GM10847 (cell line): ENCODE results near the gene ARHGEF6.

ENCODE experiments used
- POLR2A ChIP-seq: IDR thresholded peaks from 2 replicates; pipeline ENCODE4 v1.6.1; 2011; ENCODE audit not compliant: insufficient read length; ENCODE audit errors: extremely low read depth

The ARHGEF6 gene

DNA sequence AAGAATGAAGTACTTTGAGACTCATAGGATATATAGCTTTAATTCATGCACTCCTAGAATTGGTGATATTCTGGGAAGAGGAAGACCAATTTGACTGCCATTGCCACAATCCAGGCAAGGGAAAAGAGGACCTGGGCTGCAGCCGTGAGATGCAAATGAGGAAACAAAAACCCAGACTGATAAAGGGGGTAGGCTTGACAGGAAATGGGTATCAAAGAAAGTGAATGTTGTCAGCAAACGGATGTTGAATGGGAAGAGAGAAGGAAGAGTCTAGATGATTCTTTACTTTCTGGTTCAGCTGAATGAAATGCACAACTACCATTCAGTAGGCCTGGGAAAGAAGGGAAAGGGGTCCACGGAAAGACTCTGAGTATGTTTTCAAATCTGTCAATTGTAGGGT lies 17.1 kb upstream of the ARHGEF6 start:
- no peak for TF ChIP-seq POLR2A

DNA sequence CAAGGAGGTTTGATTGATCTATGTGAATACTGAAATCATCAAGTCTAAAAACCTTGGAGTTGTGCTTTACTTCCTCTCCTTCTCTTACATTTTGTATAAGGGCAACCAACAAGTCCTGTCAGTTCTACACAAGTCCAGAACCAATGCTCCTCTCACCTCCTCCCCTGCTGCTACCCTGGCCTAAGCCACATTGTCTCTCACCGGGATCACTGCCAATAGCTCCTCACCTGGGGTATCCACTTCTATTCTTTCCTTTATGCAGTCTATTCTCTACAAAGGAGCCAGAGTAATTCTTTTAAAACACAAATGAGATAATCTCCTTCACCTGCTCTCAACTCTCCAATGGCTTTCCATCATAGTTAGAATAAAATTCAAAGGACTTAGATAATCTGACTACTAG lies 13.3 kb upstream of the ARHGEF6 start:
- TF ChIP-seq POLR2A: no peak

DNA sequence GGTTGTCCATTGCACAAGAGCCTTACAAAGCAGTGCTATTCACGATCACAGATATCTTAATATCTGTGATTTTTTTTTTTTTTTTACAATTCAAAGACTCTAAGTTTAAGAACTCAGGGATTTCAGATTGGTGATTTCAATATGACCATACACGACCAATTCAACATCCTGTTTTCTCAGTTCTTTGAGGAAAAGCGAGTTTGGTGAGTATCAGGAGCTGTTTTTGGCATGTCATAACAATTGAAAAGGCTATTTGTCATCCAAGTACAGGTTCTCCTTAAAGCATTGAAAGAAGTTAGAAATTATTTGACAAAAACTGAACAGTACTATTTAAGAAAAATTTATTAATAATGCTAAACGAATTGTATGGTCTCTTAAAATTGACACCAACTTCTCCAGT lies 9.1 kb upstream of the ARHGEF6 start:
- no peak for TF ChIP-seq POLR2A

DNA sequence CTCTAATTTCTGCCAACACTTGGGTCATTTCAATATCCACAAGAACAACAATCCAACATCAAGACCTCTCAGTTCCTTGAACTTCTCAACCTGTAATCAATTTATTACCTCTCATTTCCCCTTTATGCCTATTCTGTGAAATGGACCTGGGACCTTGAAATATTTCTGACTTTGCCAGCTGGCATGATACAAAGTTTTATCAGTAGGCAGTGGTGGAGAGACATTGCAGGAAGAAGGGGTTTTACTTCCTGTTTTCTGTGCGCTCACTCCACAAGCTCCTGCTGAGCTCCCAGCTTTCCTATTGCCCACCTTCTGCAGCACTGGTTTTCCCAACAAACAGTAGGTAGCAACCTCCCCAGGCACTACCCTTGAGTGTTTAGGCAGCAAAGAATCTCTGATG lies 3.5 kb upstream of the ARHGEF6 start:
- no peak for TF ChIP-seq POLR2A

DNA sequence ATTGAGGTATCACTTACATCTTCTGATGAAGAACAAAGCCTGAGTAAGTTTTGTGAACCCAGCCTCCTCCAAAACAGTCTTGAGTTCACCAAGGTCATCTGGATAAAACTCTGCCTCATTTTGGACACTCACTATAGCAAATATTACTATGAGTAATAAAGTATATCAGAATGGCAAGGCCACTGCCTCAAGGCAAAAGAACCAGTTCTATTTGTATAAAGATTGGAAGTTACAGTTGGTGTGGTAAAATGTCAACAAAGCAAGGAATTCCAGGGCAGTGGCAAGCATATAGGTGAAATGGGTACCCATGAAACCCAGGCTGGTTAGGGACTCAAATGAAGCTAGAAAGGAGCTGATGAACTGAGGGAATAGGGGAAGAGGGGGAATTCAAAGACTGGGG lies 2.4 kb upstream of the ARHGEF6 start:
- no peak for TF ChIP-seq POLR2A

DNA sequence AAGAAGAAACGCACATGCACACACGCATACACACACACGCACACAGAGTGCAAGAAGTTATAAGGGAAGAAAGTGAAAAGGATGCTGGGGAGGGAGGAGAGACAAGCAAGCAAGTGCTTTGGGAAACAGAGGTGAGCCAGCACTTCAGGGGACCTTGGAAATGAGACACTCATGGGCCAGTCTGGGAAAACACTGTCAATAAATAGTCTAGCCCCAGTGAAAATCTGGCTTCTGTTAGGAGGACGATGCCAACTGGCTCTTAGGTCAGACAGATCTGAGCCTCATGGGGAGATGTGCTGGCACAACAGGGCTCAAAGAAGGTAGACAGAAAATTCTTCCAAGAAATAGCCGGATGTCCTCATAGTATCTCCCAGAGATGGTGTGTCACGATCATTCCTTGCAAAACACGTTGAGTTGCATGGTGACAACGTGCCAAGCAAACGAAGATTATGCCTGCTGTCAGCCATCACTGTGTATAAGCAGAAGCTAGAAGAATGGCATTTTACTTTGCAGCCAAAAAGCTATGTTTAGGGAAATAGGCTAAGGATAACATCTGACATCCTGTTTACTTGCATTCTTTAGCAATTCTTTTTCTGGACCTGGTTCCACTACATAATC lies 557 bp upstream of the ARHGEF6 start:
- TF ChIP-seq POLR2A: no peak

DNA sequence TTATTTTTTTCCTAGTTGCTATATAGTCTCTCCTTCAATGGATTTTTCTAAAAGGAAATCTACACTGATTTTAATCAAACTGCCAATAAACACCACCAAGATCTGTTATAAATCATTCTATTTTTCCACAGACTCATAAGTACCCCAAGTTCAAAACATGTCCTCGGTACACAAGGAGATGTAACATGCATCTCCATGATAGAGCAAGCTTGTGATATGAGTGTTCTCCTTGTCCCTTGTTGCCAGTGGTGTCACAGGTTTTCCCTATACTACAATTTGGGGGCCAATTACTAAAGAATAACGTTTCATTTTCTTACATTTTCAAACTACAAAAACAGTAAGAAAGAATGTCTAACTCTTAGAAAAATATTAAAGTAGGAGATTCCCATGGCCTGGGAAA lies 491 bp downstream of the ARHGEF6 start:
- TF ChIP-seq POLR2A: no peak

DNA sequence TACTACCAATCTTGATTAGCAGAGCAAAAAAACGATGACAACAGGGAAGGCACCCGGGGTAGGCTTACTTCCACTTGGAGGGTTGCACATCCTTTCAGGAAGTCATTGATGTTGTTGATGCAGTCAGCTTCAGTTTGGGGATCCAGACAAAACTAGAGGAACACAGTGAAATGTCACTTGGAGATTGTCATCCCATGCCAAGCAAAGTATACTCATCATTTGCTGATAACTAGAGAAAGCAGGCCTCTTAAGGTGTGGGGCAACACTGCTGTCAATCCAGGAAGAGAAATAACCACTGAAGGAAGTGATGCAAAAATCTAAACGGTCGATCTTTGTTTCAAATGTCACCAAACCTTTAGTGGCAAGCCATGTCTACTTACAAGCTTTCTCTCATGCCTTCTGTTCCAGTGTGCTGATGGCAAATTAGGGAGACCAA lies 1.4 kb downstream of the ARHGEF6 start:
- no peak for TF ChIP-seq POLR2A

DNA sequence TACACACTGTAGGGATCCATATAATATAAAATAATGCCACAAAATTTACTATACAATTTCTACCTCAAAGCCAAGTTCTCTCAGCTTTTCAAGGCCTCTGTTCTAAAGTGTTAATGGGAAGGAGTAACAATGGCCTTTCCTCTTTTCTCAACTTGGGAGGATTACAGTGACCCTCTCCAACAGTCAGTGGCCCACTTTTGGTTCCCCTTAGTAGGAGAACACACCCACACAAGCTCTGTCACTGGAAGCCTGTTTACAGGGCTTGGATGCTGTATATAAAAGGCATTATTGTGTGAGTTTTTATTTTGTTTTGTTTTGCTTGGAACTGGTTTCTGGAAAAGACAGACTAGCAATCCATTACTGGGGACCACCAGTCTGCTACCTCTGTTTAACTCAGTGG lies 1.8 kb downstream of the ARHGEF6 start:
- TF ChIP-seq POLR2A: no peak

DNA sequence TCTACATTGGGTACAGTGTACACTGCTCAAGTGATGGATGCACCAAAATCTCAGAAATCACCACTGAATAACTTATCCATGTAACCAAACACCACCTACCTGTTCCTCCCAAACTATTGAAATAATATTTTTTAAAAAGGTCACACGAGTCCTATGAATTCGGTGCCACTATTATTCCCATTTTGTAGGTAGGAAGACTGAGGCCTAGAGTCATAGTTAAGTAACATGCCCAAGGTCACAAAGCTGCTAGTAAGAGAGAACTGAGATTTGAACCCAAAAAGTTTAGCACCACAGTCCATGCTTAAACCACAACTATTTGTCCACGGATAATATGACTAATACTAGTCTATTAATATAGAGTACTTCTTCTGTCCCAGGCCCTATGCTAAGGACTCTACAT lies 2.7 kb downstream of the ARHGEF6 start:
- TF ChIP-seq POLR2A: no peak

DNA sequence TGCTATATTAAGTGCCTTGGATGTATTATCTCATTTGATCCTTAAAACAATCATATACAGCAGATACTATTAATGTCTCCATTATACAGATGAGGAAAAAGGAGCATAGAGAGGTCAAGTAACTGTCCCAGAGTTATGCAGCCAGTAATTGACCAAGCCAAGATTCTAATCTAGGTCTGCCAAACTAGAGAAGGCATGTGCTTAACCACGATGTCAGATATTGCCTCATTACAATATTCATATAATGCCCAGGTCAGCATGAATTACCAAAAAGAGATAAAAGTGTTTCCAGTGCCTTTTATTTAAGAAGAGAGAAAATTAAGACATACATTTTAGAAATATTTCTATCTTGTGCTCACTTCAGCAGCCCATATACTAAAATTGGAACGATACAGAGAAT lies 7.1 kb downstream of the ARHGEF6 start:
- TF ChIP-seq POLR2A: no peak

DNA sequence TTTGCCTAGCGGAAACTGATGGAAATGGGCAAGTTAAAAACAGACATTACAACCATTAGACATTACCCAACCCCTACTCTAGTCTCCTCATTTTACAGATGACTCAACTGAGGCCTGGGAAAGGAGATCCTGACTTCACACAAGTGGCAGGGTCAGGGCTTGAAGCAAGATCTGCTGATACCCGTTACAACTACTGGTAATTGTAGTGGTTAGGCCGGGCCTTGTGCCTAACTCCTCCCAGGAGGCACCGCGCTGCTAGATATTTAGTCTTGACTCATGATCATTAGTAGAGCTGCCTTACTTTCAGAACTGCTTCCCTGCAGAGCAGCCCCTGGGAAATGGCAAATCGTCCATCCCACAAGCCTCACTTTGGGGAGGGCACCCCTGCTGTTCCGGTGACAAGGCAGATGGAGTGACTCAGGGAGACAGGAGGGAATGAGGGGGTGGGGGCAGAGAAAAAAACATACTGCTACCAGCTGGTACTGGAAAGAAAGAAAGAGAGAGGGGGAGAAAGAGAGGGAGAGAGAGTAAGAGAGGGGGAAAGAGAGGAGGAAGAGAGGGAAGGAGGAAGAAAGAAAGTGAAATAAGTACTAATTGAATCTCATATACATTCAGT lies 12.2 kb downstream of the ARHGEF6 start:
- no peak for TF ChIP-seq POLR2A

DNA sequence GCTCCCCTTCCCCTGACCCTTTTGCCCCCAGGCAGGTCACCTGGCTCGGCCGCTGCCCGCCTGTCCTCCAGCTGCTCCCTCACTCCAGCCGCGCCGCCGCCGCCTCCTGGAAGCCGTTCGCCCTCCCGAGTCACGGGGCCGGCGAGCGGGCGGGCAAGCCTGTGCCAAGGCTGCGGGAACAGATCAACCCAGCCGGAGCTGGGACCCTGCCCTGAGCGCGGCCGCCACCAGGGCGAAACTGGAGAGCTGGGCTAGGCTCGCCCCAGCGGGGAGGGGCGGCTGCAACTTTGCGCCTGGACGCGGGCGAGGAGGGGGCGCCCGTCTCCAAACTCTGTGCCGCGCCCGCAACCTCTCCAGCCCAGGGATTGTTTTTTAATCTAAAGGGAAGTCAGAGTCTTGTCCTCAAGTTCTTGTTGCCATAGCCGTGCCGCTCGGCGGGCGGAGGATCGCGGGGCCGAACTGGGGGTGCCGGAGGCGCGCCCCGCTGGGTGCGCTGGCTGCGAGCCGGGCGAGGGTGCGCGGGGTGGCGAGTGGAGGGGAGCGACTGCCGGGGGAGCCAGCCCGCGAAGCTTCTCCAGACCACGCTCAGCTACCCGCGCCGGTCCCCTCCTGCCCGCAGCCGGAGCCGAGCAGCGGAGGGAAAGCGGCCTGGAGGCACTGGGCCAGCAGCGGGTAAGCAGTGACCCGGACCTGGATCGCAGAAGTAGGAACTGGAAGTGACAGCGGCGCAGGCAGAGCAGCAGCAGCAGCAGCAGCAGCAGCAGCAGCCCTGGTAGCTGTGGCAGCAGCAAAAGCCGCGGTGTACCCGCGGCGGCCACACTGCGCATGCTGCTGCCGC lies 13.4 kb downstream of the ARHGEF6 start:
- no peak for TF ChIP-seq POLR2A

DNA sequence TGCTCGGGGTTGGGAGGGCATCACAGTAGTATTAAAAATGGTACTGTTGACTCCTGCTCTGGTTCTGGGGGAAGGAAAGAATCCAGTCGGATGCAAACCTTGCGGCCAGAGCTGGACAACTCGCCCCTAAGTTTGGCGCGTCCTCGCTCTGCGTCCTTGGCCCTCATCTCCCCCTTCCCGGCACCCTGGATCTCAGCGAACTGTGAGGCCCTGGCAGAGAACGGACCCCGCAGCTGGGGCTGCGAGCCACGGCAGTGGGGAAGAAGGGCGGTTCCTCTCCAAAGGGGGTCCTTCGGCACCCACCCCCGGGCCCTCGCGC lies 14.0 kb downstream of the ARHGEF6 start:
- no peak for TF ChIP-seq POLR2A

DNA sequence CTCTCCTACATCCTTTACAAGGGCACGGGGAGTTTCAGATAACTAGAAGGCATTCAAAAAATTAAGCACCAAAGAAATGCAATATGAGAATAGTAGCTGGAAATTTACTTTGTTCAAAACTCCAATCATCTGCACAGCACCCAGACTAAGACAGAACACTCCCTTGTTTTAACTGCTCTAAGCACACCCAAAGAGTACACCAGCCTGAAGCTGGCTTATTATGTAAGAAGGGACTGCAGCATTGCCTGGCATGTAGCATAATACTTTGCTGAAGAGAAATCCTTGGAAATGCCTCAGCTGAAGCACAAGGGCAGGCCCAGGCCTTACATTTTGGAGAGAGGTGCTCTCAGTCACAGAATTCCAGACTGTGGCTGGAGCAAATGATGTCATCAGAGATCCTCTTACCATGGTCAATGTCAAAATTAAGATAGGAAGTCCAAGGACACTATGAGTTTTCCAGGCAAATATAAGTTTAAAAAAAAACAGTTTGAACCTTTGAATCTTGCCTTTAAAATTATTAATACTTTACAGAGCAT lies 14.8 kb downstream of the ARHGEF6 start:
- no peak for TF ChIP-seq POLR2A

DNA sequence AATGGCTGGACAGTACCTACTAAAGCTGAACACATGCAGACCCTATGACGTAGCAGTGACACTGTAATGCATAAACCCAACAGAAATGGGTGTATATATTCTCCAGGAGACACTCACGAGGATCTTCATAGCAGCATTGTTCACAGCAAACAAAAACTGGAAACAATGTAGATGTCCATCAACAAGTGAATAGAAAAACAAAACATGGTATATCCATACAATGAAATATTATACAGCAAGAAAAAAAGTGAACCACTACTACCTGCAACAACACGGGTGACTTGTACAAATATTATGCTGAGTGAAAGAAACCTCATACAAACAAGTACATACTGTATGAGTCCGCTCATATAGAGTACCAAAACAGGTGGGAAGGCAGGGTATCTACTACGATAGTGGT lies 16.5 kb downstream of the ARHGEF6 start:
- no peak for TF ChIP-seq POLR2A
